Measurements from ENCODE around the gene CSRNP2. TPM values are rescaled to one million over a fixed set of nuclear protein-coding genes. Genes with fewer than 3 reads are reported as not detected.
"Not testable (repeated sequence)": the region's sequence is repeated elsewhere in the genome, so short reads cannot be mapped to it uniquely, and the experiment has no call there.

Gene CSRNP2
- total RNA-seq, 4 donors from 2014 or later: 25.5 to 30.8 (median 27.1) TPM

- DNase-seq (ENCODE audit: low spot score) (no peak), ATAC-seq (ENCODE audit: low FRiP score) (no peak)
- TF ChIP-seq, protein P1, sequence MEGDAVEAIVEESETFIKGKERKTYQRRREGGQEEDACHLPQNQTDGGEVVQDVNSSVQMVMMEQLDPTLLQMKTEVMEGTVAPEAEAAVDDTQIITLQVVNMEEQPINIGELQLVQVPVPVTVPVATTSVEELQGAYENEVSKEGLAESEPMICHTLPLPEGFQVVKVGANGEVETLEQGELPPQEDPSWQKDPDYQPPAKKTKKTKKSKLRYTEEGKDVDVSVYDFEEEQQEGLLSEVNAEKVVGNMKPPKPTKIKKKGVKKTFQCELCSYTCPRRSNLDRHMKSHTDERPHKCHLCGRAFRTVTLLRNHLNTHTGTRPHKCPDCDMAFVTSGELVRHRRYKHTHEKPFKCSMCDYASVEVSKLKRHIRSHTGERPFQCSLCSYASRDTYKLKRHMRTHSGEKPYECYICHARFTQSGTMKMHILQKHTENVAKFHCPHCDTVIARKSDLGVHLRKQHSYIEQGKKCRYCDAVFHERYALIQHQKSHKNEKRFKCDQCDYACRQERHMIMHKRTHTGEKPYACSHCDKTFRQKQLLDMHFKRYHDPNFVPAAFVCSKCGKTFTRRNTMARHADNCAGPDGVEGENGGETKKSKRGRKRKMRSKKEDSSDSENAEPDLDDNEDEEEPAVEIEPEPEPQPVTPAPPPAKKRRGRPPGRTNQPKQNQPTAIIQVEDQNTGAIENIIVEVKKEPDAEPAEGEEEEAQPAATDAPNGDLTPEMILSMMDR (IDR thresholded peaks at IDR 0.05): no peak
Observed at GRCh38 chr12:51090705-51091229, 7.4 kb upstream of the CSRNP2 start.

GRCh38 chr12:51087818-51088217 lies 4.4 kb upstream of the CSRNP2 start:
- DNase-seq (ENCODE audit: low spot score) (no peak), ATAC-seq (ENCODE audit: low FRiP score) (no peak)
- TF ChIP-seq, protein P1 (IDR thresholded peaks at IDR 0.05): no peak

GRCh38 chr12:51086933-51087332 lies 3.5 kb upstream of the CSRNP2 start:
- ATAC-seq (ENCODE audit: low FRiP score): no peak
- TF ChIP-seq, protein P1 (IDR thresholded peaks at IDR 0.05): no peak
- no peak for DNase-seq (ENCODE audit: low spot score)

DNA sequence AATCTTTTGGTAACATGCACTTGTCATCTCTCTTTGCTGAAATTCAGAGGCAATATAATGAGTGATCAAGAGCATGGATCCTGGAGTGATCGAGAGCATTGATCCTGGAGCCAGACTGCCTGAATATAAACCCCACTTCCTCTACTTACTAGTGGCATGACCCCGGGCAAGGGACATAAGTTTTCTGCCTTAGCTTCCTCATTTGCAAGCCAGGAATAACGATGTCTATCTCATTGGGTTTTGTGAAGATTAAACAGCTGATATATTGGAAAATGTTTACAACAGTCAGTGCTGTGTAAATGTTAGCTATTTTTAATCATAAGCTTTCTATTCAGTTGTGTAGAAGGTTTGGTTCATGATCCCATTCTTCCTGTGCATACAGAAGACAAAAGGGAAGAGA lies 2.4 kb upstream of the CSRNP2 start:
- TF ChIP-seq, protein P1 (IDR thresholded peaks at IDR 0.05): no peak
- ATAC-seq (ENCODE audit: low FRiP score): no peak

GRCh38 chr12:51082561-51083125 lies 753 bp downstream of the CSRNP2 start:
- TF ChIP-seq, protein P1 (IDR thresholded peaks at IDR 0.05): no peak
- DNase-seq (ENCODE audit: low spot score): no peak
- ATAC-seq (ENCODE audit: low FRiP score): peak; percentile 60

More for the DNA sequence above, 2.4 kb upstream of the CSRNP2 start:
- no peak for DNase-seq (ENCODE audit: low spot score)

DNA sequence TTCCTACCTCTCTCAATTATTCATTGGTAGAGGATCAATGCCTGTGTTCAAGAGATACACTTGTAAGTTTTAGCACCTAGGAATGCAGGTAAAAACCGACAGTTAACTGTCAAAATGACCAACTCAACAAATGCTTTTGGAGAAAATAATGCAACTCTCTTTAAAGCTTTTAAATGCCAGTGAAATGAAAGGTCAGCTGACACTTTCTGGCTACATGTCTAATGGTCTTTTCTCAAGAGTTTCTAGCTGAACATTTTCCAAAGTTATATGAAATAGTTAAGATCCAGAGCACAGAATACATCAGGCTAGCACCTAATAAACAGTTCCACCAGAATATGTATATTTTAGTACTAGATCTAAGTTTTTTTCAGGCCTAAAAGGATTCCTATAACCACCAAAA lies 2.0 kb downstream of the CSRNP2 start:
- DNase-seq (ENCODE audit: low spot score): no peak
- TF ChIP-seq, protein P1 (IDR thresholded peaks at IDR 0.05): no peak
- no peak for ATAC-seq (ENCODE audit: low FRiP score)

GRCh38 chr12:51080136-51080535 lies 3.3 kb downstream of the CSRNP2 start:
- TF ChIP-seq, protein P1 (IDR thresholded peaks at IDR 0.05): no peak
- DNase-seq (ENCODE audit: low spot score): no peak
- ATAC-seq (ENCODE audit: low FRiP score): no peak

- DNase-seq (ENCODE audit: low spot score): not testable (repeated sequence)
Observed at GRCh38 chr12:51078866-51079265, 4.5 kb downstream of the CSRNP2 start.

GRCh38 chr12:51078346-51078745 lies 5.0 kb downstream of the CSRNP2 start:
- ATAC-seq (ENCODE audit: low FRiP score); DNase-seq (ENCODE audit: low spot score): not testable (repeated sequence)

More at GRCh38 chr12:51078866-51079265, 4.5 kb downstream of the CSRNP2 start:
- not testable (repeated sequence) for ATAC-seq (ENCODE audit: low FRiP score)
